Heart right ventricle (tissue), 16 donors: ENCODE measurements around the gene KRT20. TPM values are rescaled to one million over a fixed set of nuclear protein-coding genes. Genes with fewer than 3 reads are reported as not detected.

Experiments
- ATAC-seq, 8 donors: fragments of 200-7000 bp; cut with Tn5 transposase; one replicate each; pipeline ENCODE4 v1.9.1; 2020; ENCODE audit warnings: mild to moderate bottlenecking in 8 of 8, moderate library complexity in 8 of 8, moderate number of reproducible peaks in 1 of 8
- DNase-seq, 2 donors: peaks; one replicate each; pipeline ENCODE4 v3.0.0-alpha.2; 2020
- H3K27ac ChIP-seq, 10 donors: fragments of 200-600 bp; sonication (generic) in 2 of 10; one replicate each; pipeline versions ENCODE4 v1.5.0 to v1.8.0; 2020 to 2022; ENCODE audit warnings: mild to moderate bottlenecking in 3 of 10
- H3K27me3 ChIP-seq, 7 donors: fragments of 200-600 bp; one replicate each; pipeline ENCODE4 v1.8.0; 2021 to 2022; ENCODE audit warnings: mild to moderate bottlenecking in 2 of 7
- H3K36me3 ChIP-seq, 9 donors: fragments of 200-600 bp; sonication (generic) in 1 of 9; one replicate each; pipeline versions ENCODE4 v1.5.0 to v1.8.0; 2020 to 2022; ENCODE audit warnings: mild to moderate bottlenecking in 2 of 9
- H3K4me1 ChIP-seq, 9 donors: fragments of 200-600 bp; sonication (generic) in 1 of 9; one replicate each; pipeline versions ENCODE4 v1.5.0 to v1.8.0; 2020 to 2022; ENCODE audit warnings: mild to moderate bottlenecking in 4 of 9
- H3K4me3 ChIP-seq, 10 donors: fragments of 200-600 bp; sonication (generic) in 2 of 10; one replicate each; pipeline versions ENCODE4 v1.5.0 to v1.8.0; 2020 to 2022; ENCODE audit warnings: mild to moderate bottlenecking in 7 of 10, moderate library complexity in 2 of 10
- H3K9me3 ChIP-seq, 11 donors: fragments of 200-600 bp in 10 of 11; sonication (generic) in 2 of 11; one replicate each; pipeline versions ENCODE4 v1.5.0 to v1.8.0; 2013 to 2022; ENCODE audit warnings: mild to moderate bottlenecking in 2 of 11, control low read depth in 1 of 11, moderate library complexity in 1 of 11
- CTCF ChIP-seq, 9 donors: fragments of 200-600 bp; sonication (generic) in 2 of 9; IDR thresholded peaks; one replicate each; pipeline versions ENCODE4 v1.5.0 to v1.8.0; 2021 to 2022; ENCODE audit warnings: antibody characterized with exemption in 9 of 9, mild to moderate bottlenecking in 5 of 9, moderate library complexity in 1 of 9
- WGBS, 2 donors: extraction: QIAGEN DNeasy Blood & Tissue Kit; methylation state at CpG; one replicate each; pipeline ENCODE4 v1.1.7; 2013; ENCODE audit warnings: inconsistent platforms in 1 of 2; 5-methylcytosine and 5-hydroxymethylcytosine counted together
- intact Hi-C, 10 donors: fragments of 100-400 bp; cut with DNase I; formaldehyde crosslinking; loops; one replicate each; pipeline versions ENCODE4 v1.11.1 to v1.14.2; 2022
- polyA plus RNA-seq, 2 donors: library from polyadenylated mRNA; stranded (reverse); fragments of 200-250 nt; gene quantifications; one replicate each; pipeline ENCODE4 v1.2.3, GENCODE V29; 2013
- total RNA-seq, 10 donors: library from RNA; stranded (reverse); fragmentation: NEBNext Ultra II Directional in 3 of 10; extraction: Animal tissue kit (Norgen Biotek cat#: 25700) in 3 of 10; gene quantifications; one replicate each; pipeline versions ENCODE4 v1.2.1 to v1.2.4, GENCODE V29; 2021 to 2023
- donor health status: Arrhythmogenic right ventricular cardiomyopathy.
- donor health status: ischemic (EF 13 %, LVEDD 7.1; RV severe dilation, severe dysfunction).
- donor health status: healthy with polysubstance abuse.
- donor health status: DM: no; HTN: yes; CAD: no.
- donor health status: DM: no; HTN: no; CAD: no.
- donor health status: ischemic (EF 25% LVEDD 6.9; RV normal size, moderate dysfunction).
- donor health status: ischemic (EF 25% LVEDD 5.7; RV mildly dilated, moderate dysfunction).
- donor health status: healthy.
- donor health status: DM: yes; HTN: yes; CAD: no.
- donor health status: Ischemic cardiomyopathy.
- donor health status: ischemic (EF 35%, LVEDD 5.7; RV mildly dilated, moderate dysfunction).
- donor health status: nonischemic (EF 11% LVEDD 7.7; RV severe dilation, severe dysfunction).
- donor health status: DM: yes; HTN: yes; CAD: no.
- donor health status: PGD.
- donor health status: ischemic (EF 29% LVEDD 5.4; RV normal size, mild dysfunction).
- donor health status: nonischemic (EF 23%, LVEDD 6.1; RV moderate dilation, normal function).

KRT20 gene
- total and polyA plus RNA-seq, 12 donors = not detected

- TF ChIP-seq CTCF (IDR thresholded peaks at IDR 0.05) = no peak
- no peak overlapping the region for H3K4me3 ChIP-seq
- peaks cover 0 to 11% (median 4%) of the 10 kb centered on the region in 7 donors for H3K27me3 ChIP-seq
- WGBS, 2 donors = 50 to 67% methylated on average over 4 of the region's 4 CpGs
- no peak for DNase-seq
- H3K4me1 ChIP-seq = no peaks in the 10 kb centered on the region
- H3K9me3 ChIP-seq = no peaks in the 10 kb centered on the region
- intact Hi-C loops = no loop called here
- ATAC-seq = no peak
- H3K36me3 ChIP-seq = no peaks in the 10 kb centered on the region
- no peak overlapping the region for H3K27ac ChIP-seq
Measured at GRCh38 chr17:40844671-40845107, 40.4 kb downstream of the KRT20 start.

GRCh38 chr17:40843242-40843641, 41.8 kb downstream of the KRT20 start:
- no peaks in the 10 kb centered on the region for H3K9me3 ChIP-seq
- intact Hi-C loops = no loop called here
- 50 to 54% methylated on average over 3 of the region's 3 CpGs for WGBS, 2 donors
- H3K27ac ChIP-seq = no peak overlapping the region
- DNase-seq (no peak), ATAC-seq (no peak)
- H3K4me1 ChIP-seq = no peaks in the 10 kb centered on the region
- TF ChIP-seq CTCF (IDR thresholded peaks at IDR 0.05) = no peak
- H3K36me3 ChIP-seq = no peaks in the 10 kb centered on the region
- peaks cover 0 to 9% (median 0%) of the 10 kb centered on the region in 7 donors for H3K27me3 ChIP-seq
- no peak overlapping the region for H3K4me3 ChIP-seq

GRCh38 chr17:40841246-40841645, 43.8 kb downstream of the KRT20 start:
- H3K27ac ChIP-seq = no peak overlapping the region
- ATAC-seq = no peak
- intact Hi-C loops = no loop called here

GRCh38 chr17:40839194-40839593, 45.8 kb downstream of the KRT20 start:
- Histone ChIP-seq H3K4me3 (no peak overlapping the region), H3K4me1 (no peaks in the 10 kb centered on the region), H3K27me3 (no peaks in the 10 kb centered on the region), H3K36me3 (peaks cover 0 to 24% (median 0%) of the 10 kb centered on the region in 9 donors), H3K27ac (no peak overlapping the region), H3K9me3 (no peaks in the 10 kb centered on the region)
- ATAC-seq = no peak
- DNase-seq = no peak
- no peak for TF ChIP-seq CTCF (IDR thresholded peaks at IDR 0.05)
- intact Hi-C loops = no loop called here
- WGBS, 2 donors = 71 to 79% methylated on average over 3 of the region's 3 CpGs

More at GRCh38 chr17:40841246-40841645, 43.8 kb downstream of the KRT20 start:
- Histone ChIP-seq H3K27me3 (peaks cover 0 to 7% (median 0%) of the 10 kb centered on the region in 7 donors), H3K4me3 (no peak overlapping the region), H3K9me3 (no peaks in the 10 kb centered on the region), H3K36me3 (peaks cover 0 to 4% (median 0%) of the 10 kb centered on the region in 9 donors), H3K4me1 (no peaks in the 10 kb centered on the region)
- DNase-seq = no peak
- 76 to 79% methylated on average over 3 of the region's 3 CpGs for WGBS, 2 donors
- TF ChIP-seq CTCF (IDR thresholded peaks at IDR 0.05) = no peak
